Loucy (cell line): ENCODE data around the gene ASTN2.

Source experiments
- H2AFZ ChIP-seq: fragments of 200-600 bp; sonication (generic); 2 replicates; pipeline ENCODE4 v1.6.0; 2016; ENCODE audit warnings: antibody characterized with exemption, mild to moderate bottlenecking, low read length, moderate library complexity
- H3F3A ChIP-seq: fragments of 200-600 bp; 2 replicates; pipeline ENCODE4 v1.6.0; 2016; ENCODE audit warnings: antibody characterized with exemption, low read depth, mild to moderate bottlenecking
- H3K27me3 ChIP-seq: fragments of 200-600 bp; sonication (generic); 2 replicates; pipeline ENCODE4 v1.6.1; 2014; ENCODE audit warnings: low read length, mild to moderate bottlenecking; ENCODE audit not compliant: insufficient read depth, poor library complexity, severe bottlenecking
- H3K36me3 ChIP-seq: fragments of 200-600 bp; sonication (generic); 2 replicates; pipeline ENCODE4 v1.6.1; 2016; ENCODE audit warnings: low read length; ENCODE audit not compliant: insufficient read depth
- H3K4me1 ChIP-seq: fragments of 200-600 bp; sonication (generic); 2 replicates; pipeline ENCODE4 v1.5.1; 2014; ENCODE audit warnings: low read length, mild to moderate bottlenecking; ENCODE audit not compliant: insufficient read depth, poor library complexity, severe bottlenecking
- H3K4me2 ChIP-seq: fragments of 200-600 bp; sonication (generic); 2 replicates; pipeline ENCODE4 v1.6.0; 2014; ENCODE audit warnings: antibody characterized with exemption, low read length, low read depth, mild to moderate bottlenecking; ENCODE audit not compliant: poor library complexity, severe bottlenecking
- H3K4me3 ChIP-seq: fragments of 200-600 bp; sonication (generic); 2 replicates; pipeline ENCODE4 v1.5.1; 2014; ENCODE audit warnings: low read length, mild to moderate bottlenecking, mixed read lengths; ENCODE audit not compliant: poor library complexity, severe bottlenecking
- H3K79me2 ChIP-seq: fragments of 200-600 bp; sonication (generic); 2 replicates; pipeline ENCODE4 v1.6.1; 2014; ENCODE audit warnings: low read length; ENCODE audit not compliant: insufficient read depth
- H3K9ac ChIP-seq: fragments of 200-600 bp; sonication (generic); 2 replicates; pipeline ENCODE4 v1.6.0; 2014; ENCODE audit warnings: mild to moderate bottlenecking, low read depth, low read length, moderate library complexity; ENCODE audit not compliant: poor library complexity, severe bottlenecking
- H3K9me2 ChIP-seq: fragments of 200-600 bp; sonication (generic); replicated peaks from 2 replicates; pipeline ENCODE4 v1.6.1; 2016; ENCODE audit warnings: low read depth, low read length, mixed read lengths
- H3K9me3 ChIP-seq: fragments of 200-600 bp; sonication (generic); 2 replicates; pipeline ENCODE4 v1.6.1; 2014; ENCODE audit warnings: mild to moderate bottlenecking, antibody characterized with exemption, low read length, low read depth; ENCODE audit not compliant: insufficient read depth
- H4K20me1 ChIP-seq: fragments of 200-600 bp; sonication (generic); 2 replicates; pipeline ENCODE4 v1.6.0; 2014; ENCODE audit warnings: antibody characterized with exemption, low read length, mild to moderate bottlenecking; ENCODE audit not compliant: insufficient read depth, poor library complexity, severe bottlenecking
- CTCF ChIP-seq: fragments of 200-600 bp; sonication (generic); conservative IDR thresholded peaks from 2 replicates; pipeline ENCODE4 v1.5.1; 2014; ENCODE audit warnings: mild to moderate bottlenecking, antibody characterized with exemption, low read length
- EZH2phosphoT487 ChIP-seq: fragments of 200-600 bp; IDR thresholded peaks from 2 replicates; pipeline ENCODE4 v1.6.1; 2018; ENCODE audit warnings: antibody characterized with exemption, mild to moderate bottlenecking, moderate library complexity, borderline replicate concordance

ASTN2 gene

DNA sequence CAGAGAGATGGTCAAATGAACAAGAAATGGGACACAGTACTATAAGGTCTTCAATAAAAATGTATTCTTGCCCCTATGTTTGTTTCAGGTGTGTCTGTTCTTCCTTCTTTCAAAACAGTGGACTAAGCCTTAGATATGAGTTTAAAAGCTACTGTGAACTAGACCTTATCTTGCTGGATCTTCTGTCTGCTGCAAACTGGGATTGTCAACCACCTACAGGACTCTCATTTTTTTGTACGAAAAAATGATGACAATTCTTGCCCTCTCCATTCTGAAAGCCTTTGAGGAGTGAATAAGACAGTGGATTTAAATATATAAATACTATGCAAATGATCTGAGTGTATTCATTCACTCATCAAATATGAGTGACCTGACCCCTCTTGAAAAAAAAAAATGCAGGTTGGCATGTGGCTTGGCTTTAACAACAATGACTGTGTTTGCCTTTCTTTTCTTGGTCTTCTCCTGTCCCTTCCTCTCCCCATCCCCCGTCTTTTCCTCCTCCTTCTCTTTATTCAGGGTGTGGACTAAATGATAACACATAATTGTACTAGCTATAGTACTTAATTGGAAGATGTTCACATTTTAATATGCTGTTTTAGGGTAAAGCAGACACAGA lies 963.2 kb downstream of the ASTN2 start:
- no peak overlapping the region for H3K9ac ChIP-seq
- no peaks in the 10 kb centered on the region for H3K36me3 ChIP-seq
- H4K20me1 ChIP-seq, result no peaks in the 10 kb centered on the region
- no peaks in the 10 kb centered on the region for H3K9me3 ChIP-seq
- H3F3A ChIP-seq, result no peaks in the 10 kb centered on the region
- no peaks in the 10 kb centered on the region for H3K79me2 ChIP-seq
- no peak overlapping the region for H2AFZ ChIP-seq
- no peaks in the 10 kb centered on the region for H3K4me1 ChIP-seq
- H3K9me2 ChIP-seq, result no peaks in the 10 kb centered on the region
- no peak overlapping the region for H3K4me3 ChIP-seq
- H3K27me3 ChIP-seq, result no peaks in the 10 kb centered on the region
- TF ChIP-seq EZH2phosphoT487, result no peak
- TF ChIP-seq CTCF, result no peak
- H3K4me2 ChIP-seq, result no peak overlapping the region

DNA sequence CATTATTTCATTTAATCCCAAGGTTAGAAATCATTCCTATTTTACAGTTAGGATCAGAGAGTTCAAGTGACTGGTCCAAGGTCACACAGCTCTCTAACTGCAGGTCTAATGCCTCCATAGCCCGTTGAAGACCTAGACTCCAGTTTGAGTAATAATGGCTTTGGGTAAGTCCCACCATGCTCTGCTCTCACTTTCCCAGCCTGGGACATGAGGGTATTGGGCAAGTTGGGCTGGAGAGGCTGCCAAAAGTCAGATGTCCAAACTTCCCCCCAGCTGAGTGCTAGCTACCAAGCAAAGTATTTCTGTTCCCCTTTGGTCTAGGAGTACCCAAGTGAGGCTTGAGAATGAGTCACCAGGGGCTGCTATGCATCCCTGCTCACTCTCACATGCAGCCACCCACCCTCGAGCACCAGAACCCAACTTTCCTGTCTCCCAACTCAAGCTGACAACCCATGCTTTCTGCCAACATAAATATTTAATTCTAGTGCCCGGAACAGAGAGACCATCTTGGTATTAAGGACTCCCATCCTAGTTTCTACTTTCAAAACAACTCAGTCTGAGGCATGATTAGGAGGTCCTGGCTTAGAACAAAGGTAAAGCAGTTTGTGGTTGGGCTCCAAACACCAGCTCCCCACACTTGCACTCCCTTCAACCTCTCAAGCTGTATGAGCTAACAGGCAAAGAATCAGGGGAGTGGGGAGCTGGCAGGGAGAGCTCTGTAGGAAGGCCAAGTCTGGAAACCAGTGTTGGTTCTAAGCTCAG lies 964.3 kb downstream of the ASTN2 start:
- H3K9ac ChIP-seq, result no peak overlapping the region
- H3K4me3 ChIP-seq, result no peak overlapping the region
- H3K4me1 ChIP-seq, result no peaks in the 10 kb centered on the region
- no peaks in the 10 kb centered on the region for H3K79me2 ChIP-seq
- no peaks in the 10 kb centered on the region for H3K9me3 ChIP-seq
- H3K36me3 ChIP-seq, result no peaks in the 10 kb centered on the region
- H3F3A ChIP-seq, result no peaks in the 10 kb centered on the region
- no peak overlapping the region for H2AFZ ChIP-seq
- H3K9me2 ChIP-seq, result no peaks in the 10 kb centered on the region
- H3K27me3 ChIP-seq, result no peaks in the 10 kb centered on the region
- TF ChIP-seq CTCF, result no peak
- H3K4me2 ChIP-seq, result no peak overlapping the region
- no peaks in the 10 kb centered on the region for H4K20me1 ChIP-seq

DNA sequence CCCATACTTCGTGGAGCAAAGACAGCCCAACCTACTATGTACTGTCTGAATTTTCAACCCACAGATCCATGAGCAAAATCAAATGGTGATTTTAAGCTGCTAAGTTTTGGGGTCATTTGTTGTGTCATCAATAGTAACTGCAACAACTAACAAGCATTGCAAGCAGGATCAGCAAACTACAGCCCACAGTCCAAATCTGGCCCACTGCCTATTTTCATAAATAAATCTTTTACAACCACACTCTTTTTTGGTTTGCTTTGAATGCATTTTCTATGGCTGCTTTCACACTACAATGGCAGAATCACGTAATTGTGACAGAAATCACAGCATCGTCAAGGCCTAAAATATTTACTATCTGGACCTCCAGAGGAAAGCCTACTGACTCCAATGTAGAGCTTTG lies 964.9 kb downstream of the ASTN2 start:
- Histone ChIP-seq H3K4me3 (no peak overlapping the region), H3K9ac (no peak overlapping the region), H3K4me2 (no peak overlapping the region), H3K4me1 (no peaks in the 10 kb centered on the region), H2AFZ (no peak overlapping the region), H3K36me3 (no peaks in the 10 kb centered on the region), H3K9me3 (no peaks in the 10 kb centered on the region), H4K20me1 (no peaks in the 10 kb centered on the region), H3F3A (no peaks in the 10 kb centered on the region), H3K79me2 (no peaks in the 10 kb centered on the region), H3K9me2 (no peaks in the 10 kb centered on the region), H3K27me3 (no peaks in the 10 kb centered on the region)
- no peak for TF ChIP-seq EZH2phosphoT487
- no peak for TF ChIP-seq CTCF
